GM23338 (cell line): Measurements from ENCODE around the gene CDK5. TPM values are rescaled to one million over a fixed set of nuclear protein-coding genes. Genes with fewer than 3 reads are reported as not detected.
A peak's percentile ranks its signal among the peaks of the same experiment; 100 is the strongest.

Experiments used
- ATAC-seq: fragments of 200-7000 bp; cut with Tn5 transposase; 3 replicates; pipeline ENCODE4 v1.9.1; 2020
- DNase-seq: peaks from one replicate; pipeline ENCODE4 v3.0.0-alpha.2; 2015; ENCODE audit warnings: low spot score
- H2AFZ ChIP-seq: fragments of 200-600 bp; sonication (generic); 2 replicates; pipeline ENCODE4 v1.8.0; 2016; ENCODE audit warnings: antibody characterized with exemption, mild to moderate bottlenecking, moderate library complexity
- H3F3A ChIP-seq: fragments of 200-600 bp; sonication (generic); replicated peaks from 2 replicates; pipeline ENCODE4 v1.8.0; 2017; ENCODE audit warnings: antibody characterized with exemption, mixed run types, low read depth
- H3K27ac ChIP-seq: fragments of 200-600 bp; sonication (generic); 2 replicates; pipeline ENCODE4 v1.6.1; 2016; ENCODE audit warnings: low read depth
- H3K27me3 ChIP-seq: fragments of 200-600 bp; sonication (generic); 2 replicates; pipeline ENCODE4 v1.8.0; 2016; ENCODE audit warnings: mild to moderate bottlenecking, mixed run types, moderate library complexity; ENCODE audit not compliant: insufficient read depth
- H3K36me3 ChIP-seq: fragments of 200-600 bp; sonication (generic); 2 replicates; pipeline ENCODE4 v1.8.0; 2016; ENCODE audit warnings: mild to moderate bottlenecking; ENCODE audit not compliant: insufficient read depth
- H3K4me1 ChIP-seq: fragments of 200-600 bp; sonication (generic); 2 replicates; pipeline ENCODE4 v1.8.0; 2016; ENCODE audit warnings: mild to moderate bottlenecking, moderate library complexity; ENCODE audit not compliant: insufficient read depth
- H3K4me2 ChIP-seq: fragments of 200-600 bp; sonication (generic); 2 replicates; pipeline ENCODE4 v1.7.1; 2017; ENCODE audit warnings: mixed run types
- H3K4me3 ChIP-seq: fragments of 200-600 bp; sonication (generic); 2 replicates; pipeline ENCODE4 v1.6.1; 2016; ENCODE audit warnings: mixed run types
- H3K79me2 ChIP-seq: fragments of 200-600 bp; sonication (generic); replicated peaks from 2 replicates; pipeline ENCODE4 v1.8.0; 2017; ENCODE audit warnings: mild to moderate bottlenecking; ENCODE audit not compliant: insufficient read depth
- H3K9me2 ChIP-seq: fragments of 200-600 bp; sonication (generic); 2 replicates; pipeline ENCODE4 v1.8.0; 2017; ENCODE audit not compliant: insufficient read depth
- H4K20me1 ChIP-seq: fragments of 200-600 bp; sonication (generic); replicated peaks from 2 replicates; pipeline ENCODE4 v1.8.0; 2017; ENCODE audit warnings: mild to moderate bottlenecking; ENCODE audit not compliant: insufficient read depth
- H3K27ac Mint-ChIP-seq: 2 replicates; pipeline ENCODE4 v1.8.0; 2020; ENCODE audit warnings: inconsistent platforms, mild to moderate bottlenecking, moderate library complexity, mixed read lengths
- H3K27me3 Mint-ChIP-seq: 3 replicates; pipeline ENCODE4 v1.8.0; 2022; ENCODE audit warnings: low read depth, mild to moderate bottlenecking, moderate library complexity, mixed read lengths, inconsistent platforms; ENCODE audit not compliant: insufficient read depth, poor library complexity
- H3K36me3 Mint-ChIP-seq: 3 replicates; pipeline ENCODE4 v1.8.0; 2021; ENCODE audit warnings: low read depth, mild to moderate bottlenecking, inconsistent platforms, moderate library complexity, mixed read lengths
- H3K4me1 Mint-ChIP-seq: 3 replicates; pipeline ENCODE4 v1.8.0; 2020; ENCODE audit warnings: mild to moderate bottlenecking, inconsistent platforms, mixed read lengths
- H3K4me3 Mint-ChIP-seq: 3 replicates; pipeline ENCODE4 v1.8.0; 2021; ENCODE audit warnings: moderate library complexity, mild to moderate bottlenecking, inconsistent platforms, mixed read lengths
- H3K9me3 Mint-ChIP-seq: 3 replicates; pipeline ENCODE4 v1.8.0; 2020; ENCODE audit warnings: moderate library complexity, mild to moderate bottlenecking, inconsistent platforms, mixed read lengths
- CREB1 ChIP-seq: fragments of 250-450 bp; sonication (Bioruptor Pico); IDR thresholded peaks from 2 replicates; pipeline ENCODE4 v1.5.0; 2020; ENCODE audit warnings: low read depth, mild to moderate bottlenecking, moderate library complexity
- CTCF ChIP-seq, 2 experiments: fragments of 200-600 bp in 1 of 2; sonication (generic) in 1 of 2; conservative IDR thresholded peaks; 2 replicates each; pipeline versions ENCODE4 v1.5.1 to v1.6.1; 2016 to 2017; ENCODE audit warnings: antibody characterized with exemption in 2 of 2, low read depth in 2 of 2, mild to moderate bottlenecking in 2 of 2, moderate library complexity in 1 of 2
- EZH2 ChIP-seq: fragments of 200-600 bp; sonication (generic); IDR thresholded peaks from one replicate; pipeline ENCODE4 v1.8.0; 2017; ENCODE audit warnings: antibody characterized with exemption, mild to moderate bottlenecking, low read depth; ENCODE audit not compliant: unreplicated experiment
- EZH2phosphoT487 ChIP-seq: fragments of 200-600 bp; sonication (generic); IDR thresholded peaks from one replicate; pipeline ENCODE4 v1.8.1; 2018; ENCODE audit warnings: antibody characterized with exemption; ENCODE audit not compliant: unreplicated experiment
- NANOG ChIP-seq: IDR thresholded peaks from 2 replicates; pipeline ENCODE4 v1.6.1; 2016; ENCODE audit warnings: antibody characterized with exemption, borderline replicate concordance
- POLR2AphosphoS5 ChIP-seq: IDR thresholded peaks from 2 replicates; pipeline ENCODE4 v1.6.1; 2016; ENCODE audit warnings: antibody characterized with exemption, low read depth
- STAT1 ChIP-seq: IDR thresholded peaks from one replicate; pipeline ENCODE4 v1.6.1; 2016; ENCODE audit warnings: antibody characterized with exemption; ENCODE audit not compliant: unreplicated experiment
- ZNF331 ChIP-seq: fragments of 250-450 bp; sonication (Bioruptor Pico); IDR thresholded peaks from 2 replicates; pipeline ENCODE4 v1.5.0; 2020; ENCODE audit warnings: low read depth, mild to moderate bottlenecking, moderate library complexity
- ZNF462 ChIP-seq: fragments of 250-450 bp; sonication (Bioruptor Pico); IDR thresholded peaks from 2 replicates; pipeline ENCODE4 v1.5.0; 2020; ENCODE audit warnings: mild to moderate bottlenecking, moderate library complexity
- polyA plus RNA-seq: library from polyadenylated mRNA; unstranded; fragments of >200 nt; fragmentation: Nextera tagmentation; extraction: Ambion mirVana; gene quantifications from 2 replicates; pipeline ENCODE4 v1.2.1, GENCODE V29; 2016
- total RNA-seq: library from RNA; depleted of rRNA; stranded (reverse); fragments of >200 nt; shearing (Covaris generic); gene quantifications from 2 replicates; pipeline ENCODE4 v1.2.3, GENCODE V29; 2014

The CDK5 gene
- total and polyA plus RNA-seq, 2 experiments from 2014 or later = 19.8 to 27.1 TPM

GRCh38 chr7:151023232-151023631 is 34.5 kb downstream of the CDK5 start (continued):
- no peak for TF ChIP-seq ZNF331

- Histone ChIP-seq H4K20me1 (no peaks in the 10 kb centered on the region), H3K36me3 (no peaks in the 10 kb centered on the region; the same call in 1 of the 2 replicates), H3K27me3 (peaks cover 52% of the 10 kb centered on the region), H3K4me1 (peaks cover 7% of the 10 kb centered on the region; the same call in 1 of the 2 replicates), H3K27ac (no peak overlapping the region), H3K4me3 (no peak overlapping the region), H3F3A (peaks cover 5% of the 10 kb centered on the region; the same call in 1 of the 2 replicates), H3K79me2 (no peaks in the 10 kb centered on the region), H3K4me2 (no peak overlapping the region), H2AFZ (no peak overlapping the region), H3K9me2 (no peaks in the 10 kb centered on the region)
- Mint-ChIP-seq H3K27me3 (peaks cover 46% of the 10 kb centered on the region), H3K4me3 (peak overlapping the region; percentile 10; the same call in 1 of the 3 replicates), H3K4me1 (peaks cover 25% of the 10 kb centered on the region), H3K36me3 (peaks cover 6% of the 10 kb centered on the region), H3K9me3 (peaks cover 4% of the 10 kb centered on the region; the same call in 2 of the 3 replicates), H3K27ac (no peak overlapping the region)
- TF ChIP-seq POLR2AphosphoS5 = no peak
- TF ChIP-seq CREB1 (CRISPR knock-in tag) = no peak
- no peak for TF ChIP-seq STAT1
- no peak for TF ChIP-seq CTCF (conservative IDR thresholded peaks at IDR 0.05; ENCODE audit: low read depth in 2 of 2)
- no peak for TF ChIP-seq EZH2phosphoT487
- no peak for TF ChIP-seq EZH2
- TF ChIP-seq ZNF462 = no peak
- TF ChIP-seq NANOG = no peak
- no peak for TF ChIP-seq ZNF331
- ATAC-seq = peak; percentile 14
- DNase-seq = no peak
Observed at GRCh38 chr7:151020231-151020630, 37.5 kb downstream of the CDK5 start.
